HepG2 (cell line): Measurements from ENCODE around the gene TTC9.

Source experiments
- CHD4 ChIP-seq: fragments of 200-600 bp; sonication (generic); IDR thresholded peaks from 2 replicates; pipeline ENCODE4 v1.7.0; 2017; ENCODE audit warnings: mild to moderate bottlenecking, low read length, borderline replicate concordance
- HDAC6 ChIP-seq: fragments of 200-600 bp; sonication (generic); IDR thresholded peaks from 2 replicates; pipeline ENCODE4 v1.7.0; 2017; ENCODE audit warnings: mild to moderate bottlenecking, antibody characterized with exemption, low read length, low read depth
- MED13 ChIP-seq: sonication (generic); formaldehyde crosslinking; IDR thresholded peaks from 2 replicates; pipeline ENCODE4 v1.5.0; 2020; ENCODE audit warnings: missing genetic modification reagents
- PCBP1 ChIP-seq: fragments of 200-400 bp; formaldehyde crosslinking; IDR thresholded peaks from 2 replicates; pipeline ENCODE4 v1.6.1; 2017; ENCODE audit warnings: mild to moderate bottlenecking, low read depth, low read length, borderline replicate concordance
- YY1 ChIP-seq: IDR thresholded peaks from 2 replicates; pipeline ENCODE4 v1.6.1; 2011; ENCODE audit warnings: low read length, low read depth, moderate library complexity, mild to moderate bottlenecking; ENCODE audit not compliant: insufficient read depth, insufficient replicate concordance

DNA sequence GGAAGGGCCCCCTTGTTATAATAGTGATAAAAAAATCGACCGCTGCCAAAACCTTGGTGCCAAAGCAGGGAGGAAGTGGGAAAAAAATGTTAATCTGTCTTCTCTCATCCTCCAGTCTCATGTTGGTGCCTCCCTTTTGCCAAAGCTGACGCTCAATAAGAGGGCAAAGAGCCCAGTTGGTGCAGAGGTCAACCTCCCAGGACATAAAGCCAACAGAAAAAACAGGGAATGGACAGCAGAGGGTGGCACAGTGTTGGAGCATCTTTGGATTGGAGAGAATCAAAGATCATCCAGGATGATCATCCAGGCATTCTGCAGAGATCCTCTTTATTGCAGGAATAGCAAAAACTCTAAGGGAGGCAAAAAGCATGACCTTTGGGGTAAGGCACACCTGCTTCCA, 9.8 kb upstream of the TTC9 start:
- no peak for TF ChIP-seq PCBP1
- TF ChIP-seq YY1: no peak
- no peak for TF ChIP-seq HDAC6
- no peak for TF ChIP-seq CHD4
- no peak for TF ChIP-seq MED13 (CRISPR knock-in tag)
